Measurements from ENCODE around the gene PDIA4. TPM values are rescaled to one million over a fixed set of nuclear protein-coding genes. Genes with fewer than 3 reads are reported as not detected.
"Not testable (repeated sequence)": the region's sequence is repeated elsewhere in the genome, so short reads cannot be mapped to it uniquely, and the experiment has no call there.

Gene PDIA4
- total and polyA plus RNA-seq, 4 donors, result 80.2 to 123 (median 85.5) TPM

DNA sequence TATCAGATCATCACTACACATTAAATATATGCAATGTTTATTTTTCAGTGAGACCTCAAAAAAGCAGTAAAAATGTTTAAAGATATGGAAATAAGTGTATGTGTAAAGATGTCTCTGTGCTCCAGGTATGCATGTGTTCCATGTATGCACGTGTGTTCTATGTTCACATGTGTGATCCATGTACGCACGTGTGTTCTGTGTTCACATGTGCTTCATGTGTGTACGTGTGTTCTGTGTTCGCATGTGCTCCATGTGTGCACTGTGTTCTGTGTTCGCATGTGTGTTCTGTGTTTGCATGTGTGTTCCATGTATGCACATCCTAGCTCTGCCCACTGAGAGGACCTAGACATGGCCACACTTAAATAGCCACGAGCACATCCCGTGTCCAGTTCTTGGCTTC lies 15.6 kb upstream of the PDIA4 start:
- no peaks in the 10 kb centered on the region for H3K9me3 ChIP-seq (ENCODE audit: control insufficient read depth, insufficient read depth, low read length)
- 91% methylated on average over 5 of the region's 8 CpGs for WGBS (ENCODE audit: insufficient coverage)

DNA sequence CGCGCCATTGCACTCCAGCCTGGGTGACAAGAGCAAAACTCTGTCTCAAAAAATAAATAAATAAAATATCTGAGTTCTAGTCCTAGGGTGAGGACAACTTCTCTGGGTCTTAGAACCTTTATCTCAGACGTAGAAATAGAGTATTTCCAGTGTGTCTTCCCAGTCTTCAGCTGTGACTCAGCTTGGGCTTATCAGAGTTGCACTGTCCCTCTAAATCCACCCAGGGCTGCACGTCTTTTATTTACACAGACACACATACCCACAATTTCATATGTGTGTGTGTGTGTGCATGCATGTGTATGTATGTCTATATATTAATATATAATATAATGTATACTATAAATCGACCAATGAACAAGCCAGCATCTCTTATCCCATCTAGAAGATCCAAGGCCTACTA lies 13.0 kb upstream of the PDIA4 start:
- DNase-seq (ENCODE audit: low read depth in 4 of 6, low spot score in 6 of 6), result no peak
- H3K4me1 ChIP-seq (ENCODE audit: control insufficient read depth, insufficient read depth, low read length), result no peaks in the 10 kb centered on the region
- no peaks in the 10 kb centered on the region for H3K27me3 ChIP-seq (ENCODE audit: control insufficient read depth, insufficient read depth, low read length)
- H3K36me3 ChIP-seq (ENCODE audit: control insufficient read depth, insufficient read depth, low read length), result no peaks in the 10 kb centered on the region
- H3K27ac ChIP-seq (ENCODE audit: low read depth, low read length), result no peak overlapping the region
- no peaks in the 10 kb centered on the region for H3K9me3 ChIP-seq (ENCODE audit: control insufficient read depth, insufficient read depth, low read length)
- WGBS (ENCODE audit: insufficient coverage), result 100% methylated on average over 1 of the region's 5 CpGs
- no peak overlapping the region for H3K4me3 ChIP-seq (ENCODE audit: low read depth, low read length)

More for the DNA sequence above, 15.6 kb upstream of the PDIA4 start:
- no peaks in the 10 kb centered on the region for H3K27me3 ChIP-seq (ENCODE audit: control insufficient read depth, insufficient read depth, low read length)
- H3K4me3 ChIP-seq (ENCODE audit: low read depth, low read length), result no peak overlapping the region
- no peaks in the 10 kb centered on the region for H3K36me3 ChIP-seq (ENCODE audit: control insufficient read depth, insufficient read depth, low read length)
- H3K27ac ChIP-seq (ENCODE audit: low read depth, low read length), result no peak overlapping the region
- DNase-seq (ENCODE audit: low read depth in 4 of 6, low spot score in 6 of 6), result no peak
- no peaks in the 10 kb centered on the region for H3K4me1 ChIP-seq (ENCODE audit: control insufficient read depth, insufficient read depth, low read length)

DNA sequence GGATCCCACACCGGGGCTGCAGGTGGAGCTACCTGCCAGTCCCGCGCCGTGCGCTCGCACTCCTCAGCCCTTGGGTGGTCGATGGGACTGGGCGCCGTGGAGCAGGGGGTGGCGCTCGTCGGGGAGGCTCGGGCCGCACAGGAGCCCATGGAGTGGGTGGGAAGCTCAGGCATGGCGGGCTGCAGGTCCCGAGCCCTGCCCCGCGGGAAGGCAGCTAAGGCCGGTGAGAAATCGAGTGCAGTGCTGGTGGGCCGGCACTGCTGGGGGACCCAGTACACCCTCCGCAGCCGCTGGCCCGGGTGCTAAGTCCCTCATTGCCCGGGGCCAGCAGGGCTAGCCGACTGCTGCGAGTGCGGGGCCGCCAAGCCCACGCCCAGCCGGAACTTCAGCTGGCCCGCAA lies 10.3 kb upstream of the PDIA4 start:
- not testable (repeated sequence) for H3K4me1 ChIP-seq (ENCODE audit: control insufficient read depth, insufficient read depth, low read length); H3K9me3 ChIP-seq (ENCODE audit: control insufficient read depth, insufficient read depth, low read length); H3K27me3 ChIP-seq (ENCODE audit: control insufficient read depth, insufficient read depth, low read length); H3K4me3 ChIP-seq (ENCODE audit: low read depth, low read length); DNase-seq (ENCODE audit: low read depth in 4 of 6, low spot score in 6 of 6); H3K27ac ChIP-seq (ENCODE audit: low read depth, low read length); H3K36me3 ChIP-seq (ENCODE audit: control insufficient read depth, insufficient read depth, low read length)
- 93% methylated on average over 22 of the region's 32 CpGs for WGBS (ENCODE audit: insufficient coverage)

DNA sequence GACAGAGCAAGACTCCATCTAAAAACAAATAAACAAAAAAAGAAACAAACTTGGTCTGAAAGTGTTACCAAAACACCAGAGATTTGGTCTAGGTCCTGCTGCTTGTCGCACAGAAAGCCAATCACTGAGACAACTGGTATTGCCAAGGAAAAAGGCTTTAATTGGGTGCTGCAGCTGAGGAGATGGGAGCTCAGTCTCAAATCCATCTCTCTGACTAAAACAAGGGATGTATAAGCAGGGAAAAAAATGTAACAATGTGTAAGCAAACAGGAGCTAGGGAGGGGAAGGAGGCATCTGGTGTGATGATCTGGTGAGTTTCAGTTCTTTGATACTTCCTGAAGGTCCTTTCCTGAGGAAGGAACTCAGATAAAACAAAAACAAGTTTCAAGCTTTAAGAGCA lies 8.4 kb upstream of the PDIA4 start:
- WGBS (ENCODE audit: insufficient coverage), result 100% methylated on average over 1 of the region's 1 CpG
- H3K4me3 ChIP-seq (ENCODE audit: low read depth, low read length), result no peak overlapping the region
- H3K27me3 ChIP-seq (ENCODE audit: control insufficient read depth, insufficient read depth, low read length), result no peaks in the 10 kb centered on the region
- H3K36me3 ChIP-seq (ENCODE audit: control insufficient read depth, insufficient read depth, low read length), result no peaks in the 10 kb centered on the region
- no peak for DNase-seq (ENCODE audit: low read depth in 4 of 6, low spot score in 6 of 6)
- H3K9me3 ChIP-seq (ENCODE audit: control insufficient read depth, insufficient read depth, low read length), result no peaks in the 10 kb centered on the region
- no peak overlapping the region for H3K27ac ChIP-seq (ENCODE audit: low read depth, low read length)
- no peaks in the 10 kb centered on the region for H3K4me1 ChIP-seq (ENCODE audit: control insufficient read depth, insufficient read depth, low read length)

DNA sequence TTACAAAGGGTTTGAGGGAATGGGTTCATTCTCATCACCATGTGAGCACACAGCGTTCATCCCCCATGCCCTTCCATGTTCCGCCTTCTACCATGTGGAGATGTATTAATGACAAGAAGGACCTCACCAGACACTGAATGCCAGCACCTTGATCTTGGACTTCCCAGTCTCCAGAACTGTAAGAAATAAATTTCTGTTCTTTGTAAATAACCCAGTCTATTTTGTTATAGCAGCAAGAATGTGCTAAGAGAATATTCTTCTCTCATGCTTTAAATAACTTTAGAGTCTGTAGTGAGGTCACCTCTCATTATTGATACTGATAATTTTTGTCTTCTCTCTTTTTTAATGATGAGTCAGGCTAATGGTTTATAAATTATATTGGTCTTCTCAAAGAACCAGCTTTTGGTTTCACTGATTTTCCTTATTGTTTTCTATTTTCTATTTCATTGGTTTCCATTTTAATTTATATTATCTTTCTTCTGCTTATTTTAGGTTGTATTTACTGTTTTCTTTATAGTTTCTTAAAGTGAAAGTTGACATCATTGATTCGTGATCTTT lies 3.1 kb upstream of the PDIA4 start:
- no peak for DNase-seq (ENCODE audit: low read depth in 4 of 6, low spot score in 6 of 6)
- no peaks in the 10 kb centered on the region for H3K9me3 ChIP-seq (ENCODE audit: control insufficient read depth, insufficient read depth, low read length)
- no peaks in the 10 kb centered on the region for H3K27me3 ChIP-seq (ENCODE audit: control insufficient read depth, insufficient read depth, low read length)
- no peak overlapping the region for H3K4me3 ChIP-seq (ENCODE audit: low read depth, low read length)
- H3K27ac ChIP-seq (ENCODE audit: low read depth, low read length), result no peak overlapping the region
- whole genome bisulfite sequencing (ENCODE audit: insufficient coverage), result no CpG with 5 or more reads among the region's 3 CpGs
- H3K36me3 ChIP-seq (ENCODE audit: control insufficient read depth, insufficient read depth, low read length), result no peaks in the 10 kb centered on the region
- peaks cover 11% of the 10 kb centered on the region for H3K4me1 ChIP-seq (ENCODE audit: control insufficient read depth, insufficient read depth, low read length)

DNA sequence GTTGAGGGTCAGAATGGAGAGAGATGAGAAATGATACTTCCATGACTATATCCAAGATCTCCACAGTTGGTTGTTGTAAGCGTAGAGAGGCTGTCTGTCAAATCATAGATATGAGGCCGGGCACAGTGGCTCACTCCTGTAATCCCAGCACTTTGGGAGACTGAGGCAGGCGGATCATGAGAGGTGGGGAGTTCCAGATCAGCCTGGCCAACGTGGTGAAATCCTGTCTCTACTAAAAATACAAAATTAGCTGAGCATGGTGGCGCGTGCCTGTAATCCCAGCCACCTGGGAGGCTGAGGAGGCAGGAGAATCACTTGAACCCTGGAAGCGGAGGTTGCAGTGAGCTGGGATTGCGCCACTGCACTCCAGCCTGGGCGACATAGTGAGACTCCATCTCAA lies 2.1 kb upstream of the PDIA4 start:
- not testable (repeated sequence) for DNase-seq (ENCODE audit: low read depth in 4 of 6, low spot score in 6 of 6); H3K36me3 ChIP-seq (ENCODE audit: control insufficient read depth, insufficient read depth, low read length); H3K27ac ChIP-seq (ENCODE audit: low read depth, low read length); H3K4me3 ChIP-seq (ENCODE audit: low read depth, low read length); H3K27me3 ChIP-seq (ENCODE audit: control insufficient read depth, insufficient read depth, low read length); H3K9me3 ChIP-seq (ENCODE audit: control insufficient read depth, insufficient read depth, low read length)
- WGBS (ENCODE audit: insufficient coverage), result 97% methylated on average over 4 of the region's 9 CpGs
- H3K4me1 ChIP-seq (ENCODE audit: control insufficient read depth, insufficient read depth, low read length), result peaks cover 15% of the 10 kb centered on the region

DNA sequence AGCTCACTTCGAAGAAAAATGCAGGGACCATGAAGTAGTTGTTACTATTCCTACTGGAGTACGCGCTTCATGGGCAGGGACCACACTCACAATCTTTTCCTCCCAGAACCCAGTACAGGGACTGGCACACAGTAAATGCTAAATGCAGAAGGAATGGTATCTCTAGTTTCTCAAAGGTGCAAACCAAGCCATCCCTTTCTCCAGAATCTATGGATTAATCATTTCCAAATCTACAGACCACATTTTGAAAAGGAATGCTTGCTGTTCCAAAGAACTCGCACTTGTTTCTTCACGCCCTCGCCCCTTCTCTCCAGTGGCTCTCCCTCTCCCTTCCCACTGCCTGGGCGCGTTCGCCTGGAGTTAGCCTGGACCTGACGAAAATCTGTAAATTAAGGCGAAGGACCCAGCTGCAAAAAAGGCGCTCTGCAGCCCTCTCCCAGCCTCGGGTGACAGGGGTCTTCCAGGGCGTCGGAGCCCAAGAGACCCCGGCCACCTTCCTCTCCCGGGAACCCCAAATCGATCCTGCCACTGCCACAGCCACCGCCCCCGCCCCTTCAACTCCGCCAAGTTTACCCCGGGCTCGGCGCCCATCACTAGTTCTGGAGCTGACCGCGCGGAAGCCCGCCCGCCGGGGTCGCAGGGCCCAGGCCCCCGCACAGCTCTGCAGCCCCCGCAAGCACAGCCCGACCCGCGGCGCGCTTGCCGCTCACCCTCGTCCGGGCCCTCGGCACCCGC lies 527 bp downstream of the PDIA4 start:
- 0% methylated on average over 37 of the region's 43 CpGs for WGBS (ENCODE audit: insufficient coverage)
- Histone ChIP-seq H3K36me3 (ENCODE audit: control insufficient read depth, insufficient read depth, low read length) (no peaks in the 10 kb centered on the region), H3K4me1 (ENCODE audit: control insufficient read depth, insufficient read depth, low read length) (peaks cover 19% of the 10 kb centered on the region), H3K4me3 (ENCODE audit: low read depth, low read length) (peak overlapping the region; percentile 78), H3K9me3 (ENCODE audit: control insufficient read depth, insufficient read depth, low read length) (no peaks in the 10 kb centered on the region), H3K27ac (ENCODE audit: low read depth, low read length) (peak overlapping the region; percentile 89), H3K27me3 (ENCODE audit: control insufficient read depth, insufficient read depth, low read length) (no peaks in the 10 kb centered on the region)
- peak in 2 of 6 donors; percentile 4 to 38 for DNase-seq (ENCODE audit: low read depth in 4 of 6, low spot score in 6 of 6)

DNA sequence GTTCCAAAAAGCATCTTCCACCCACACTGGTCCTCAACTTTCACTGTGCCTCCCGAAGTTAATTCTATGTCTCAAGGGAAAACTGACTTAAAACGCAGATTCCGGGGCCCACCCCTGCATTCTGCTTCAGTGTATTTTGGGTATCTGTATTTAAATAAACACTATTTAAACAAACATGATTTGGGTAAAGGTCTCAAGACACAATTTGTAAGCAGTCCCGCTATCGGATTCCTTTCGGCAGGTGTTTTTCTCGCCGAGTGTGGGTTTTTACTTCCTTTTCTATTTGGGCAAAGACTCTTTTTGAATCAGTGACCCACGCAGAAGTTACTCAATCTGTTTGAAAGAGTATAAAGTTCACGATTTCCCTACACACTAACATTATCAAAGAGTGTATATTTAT lies 1.2 kb downstream of the PDIA4 start:
- Histone ChIP-seq H3K27ac (ENCODE audit: low read depth, low read length) (peak overlapping the region; percentile 89), H3K4me3 (ENCODE audit: low read depth, low read length) (peak overlapping the region; percentile 78), H3K36me3 (ENCODE audit: control insufficient read depth, insufficient read depth, low read length) (peaks cover 2% of the 10 kb centered on the region), H3K9me3 (ENCODE audit: control insufficient read depth, insufficient read depth, low read length) (no peaks in the 10 kb centered on the region), H3K4me1 (ENCODE audit: control insufficient read depth, insufficient read depth, low read length) (peaks cover 24% of the 10 kb centered on the region), H3K27me3 (ENCODE audit: control insufficient read depth, insufficient read depth, low read length) (no peaks in the 10 kb centered on the region)
- DNase-seq (ENCODE audit: low read depth in 4 of 6, low spot score in 6 of 6), result no peak
- WGBS (ENCODE audit: insufficient coverage), result no CpG with 5 or more reads among the region's 10 CpGs

DNA sequence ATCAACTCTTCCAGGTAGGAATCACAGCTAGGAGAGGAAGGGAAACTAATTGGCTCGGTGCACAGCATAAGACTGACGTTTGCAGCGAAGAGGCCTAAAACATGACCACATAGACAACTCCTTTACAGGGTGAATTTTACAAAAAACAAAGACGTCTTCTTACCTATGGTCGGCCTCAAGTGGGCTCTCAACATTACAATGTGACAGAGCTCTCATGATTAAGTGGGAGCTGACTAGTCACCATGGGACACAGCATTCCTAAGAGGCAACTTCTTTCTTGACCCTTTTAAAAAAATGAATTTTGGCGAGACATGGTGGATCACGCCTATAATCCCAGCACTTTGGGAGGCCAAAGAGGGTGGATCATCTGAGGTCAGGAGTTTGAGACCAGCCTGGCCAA lies 4.6 kb downstream of the PDIA4 start:
- 59% methylated on average over 2 of the region's 7 CpGs for WGBS (ENCODE audit: insufficient coverage)
- H3K36me3 ChIP-seq (ENCODE audit: control insufficient read depth, insufficient read depth, low read length), result peaks cover 16% of the 10 kb centered on the region
- H3K4me1 ChIP-seq (ENCODE audit: control insufficient read depth, insufficient read depth, low read length), result peaks cover 33% of the 10 kb centered on the region
- H3K4me3 ChIP-seq (ENCODE audit: low read depth, low read length), result no peak overlapping the region
- no peak for DNase-seq (ENCODE audit: low read depth in 4 of 6, low spot score in 6 of 6)
- H3K9me3 ChIP-seq (ENCODE audit: control insufficient read depth, insufficient read depth, low read length), result no peaks in the 10 kb centered on the region
- no peak overlapping the region for H3K27ac ChIP-seq (ENCODE audit: low read depth, low read length)
- H3K27me3 ChIP-seq (ENCODE audit: control insufficient read depth, insufficient read depth, low read length), result no peaks in the 10 kb centered on the region

DNA sequence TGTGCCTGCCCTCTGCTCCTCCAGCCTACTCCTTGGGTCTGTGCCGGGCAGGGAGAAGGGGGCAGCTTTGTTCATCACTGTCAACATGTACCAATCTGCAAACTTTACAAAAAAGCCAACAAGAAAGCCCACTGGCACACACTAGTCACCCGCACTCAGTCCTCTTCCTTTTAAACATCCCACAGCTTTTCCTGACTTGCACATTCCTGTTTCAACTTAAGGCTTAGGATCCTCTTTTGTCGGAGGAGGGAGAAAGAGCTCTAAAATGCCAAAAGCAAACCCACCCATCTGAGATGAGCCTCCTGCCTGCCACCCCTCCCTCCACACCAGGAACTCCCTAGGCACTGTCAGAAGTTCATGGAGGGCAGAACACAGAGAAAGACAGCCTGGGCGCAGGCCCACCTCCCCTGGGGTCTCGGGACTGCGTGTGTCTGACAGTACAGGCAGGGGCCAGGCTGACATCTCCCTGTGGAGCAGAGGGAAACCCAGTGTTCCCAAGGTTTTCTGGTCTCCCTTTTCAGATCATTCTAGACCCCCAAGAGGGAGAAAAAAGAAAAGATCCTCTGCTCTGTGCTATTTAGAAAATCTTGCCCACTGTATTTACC lies 5.4 kb downstream of the PDIA4 start:
- Histone ChIP-seq H3K27ac (ENCODE audit: low read depth, low read length) (no peak overlapping the region), H3K36me3 (ENCODE audit: control insufficient read depth, insufficient read depth, low read length) (peaks cover 17% of the 10 kb centered on the region), H3K27me3 (ENCODE audit: control insufficient read depth, insufficient read depth, low read length) (no peaks in the 10 kb centered on the region), H3K4me3 (ENCODE audit: low read depth, low read length) (no peak overlapping the region), H3K4me1 (ENCODE audit: control insufficient read depth, insufficient read depth, low read length) (peaks cover 34% of the 10 kb centered on the region), H3K9me3 (ENCODE audit: control insufficient read depth, insufficient read depth, low read length) (no peaks in the 10 kb centered on the region)
- DNase-seq (ENCODE audit: low read depth in 4 of 6, low spot score in 6 of 6), result no peak
- WGBS (ENCODE audit: insufficient coverage), result 64% methylated on average over 5 of the region's 6 CpGs
